HTERT RPE-1 (cell line): ENCODE data around the gene FNBP1L.

Experiments used
- in situ Hi-C: fragments of 300-500 bp; cut with MboI; formaldehyde crosslinking; loops from 4 replicates; pipeline ENCODE4 v1.14.3; 2020; ENCODE audit warnings: low sequenced_read_pairs

FNBP1L gene

GRCh38 chr1:93567255-93567918 is 119.5 kb downstream of the FNBP1L start:
- in situ Hi-C loops, result no loop called here

- in situ Hi-C loops, result no loop called here
These were observed 121.6 kb downstream of the FNBP1L start for GRCh38 chr1:93569489-93569888.

DNA sequence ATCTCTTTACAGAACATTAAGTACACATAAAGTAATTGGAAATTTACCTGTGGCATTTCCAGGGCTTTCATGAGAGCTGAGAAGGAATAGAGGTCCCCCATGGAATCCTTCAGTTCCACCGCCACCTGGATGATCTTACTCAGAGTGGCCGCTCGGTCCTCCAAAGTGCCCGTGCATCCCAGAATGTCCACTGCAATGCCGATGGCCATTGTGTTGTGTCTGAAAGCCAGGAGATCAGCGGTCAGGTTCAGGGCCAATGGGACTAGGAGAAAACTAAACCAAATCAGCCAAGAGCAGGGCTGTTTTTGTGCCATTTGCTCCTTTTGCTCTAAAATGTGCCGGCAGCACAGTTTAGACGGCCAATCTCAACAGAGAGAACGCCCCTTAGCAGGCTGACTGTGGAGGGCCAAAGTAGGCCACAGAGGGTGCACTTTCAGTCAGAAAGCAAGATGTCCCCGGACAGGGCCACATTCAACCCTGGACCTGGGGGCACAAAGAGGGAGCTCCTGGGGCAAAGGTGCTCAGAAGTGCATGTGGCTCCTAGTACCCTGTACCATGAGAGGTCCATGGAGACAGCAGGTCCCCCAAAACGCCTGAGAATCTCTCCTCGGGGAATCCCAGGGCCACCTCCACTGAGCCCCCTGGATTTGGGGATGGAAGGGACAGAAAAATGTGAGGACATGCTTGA is 123.8 kb downstream of the FNBP1L start:
- in situ Hi-C loops, result no loop called here

- in situ Hi-C loops, result no loop called here
These were observed 126.1 kb downstream of the FNBP1L start for GRCh38 chr1:93573940-93574469.

GRCh38 chr1:93574511-93574910 is 126.6 kb downstream of the FNBP1L start:
- in situ Hi-C loops, result no loop called here

- in situ Hi-C loops, result no loop called here
These were observed 127.1 kb downstream of the FNBP1L start for GRCh38 chr1:93574991-93575390.

GRCh38 chr1:93575621-93576284 is 127.8 kb downstream of the FNBP1L start:
- in situ Hi-C loops, result no loop called here

DNA sequence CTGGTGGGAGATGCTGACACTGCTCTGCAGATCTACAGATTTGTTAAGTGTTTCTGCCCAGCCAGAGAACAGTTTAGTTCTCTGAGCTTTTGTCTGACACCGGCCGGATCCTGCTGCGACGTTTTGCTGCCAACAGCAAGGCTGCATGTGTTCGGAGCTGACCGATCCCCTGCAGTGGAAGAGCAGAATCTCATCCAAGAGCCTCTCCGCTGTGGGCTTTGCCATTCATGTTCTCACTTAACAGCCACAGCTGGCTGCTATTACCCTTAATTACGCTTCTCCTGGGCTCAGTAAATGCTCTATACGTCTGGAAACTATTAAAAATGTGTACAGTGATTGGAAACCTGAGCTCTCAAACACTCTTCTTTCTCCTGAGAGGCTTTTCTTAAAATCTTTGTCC is 128.4 kb downstream of the FNBP1L start:
- in situ Hi-C loops, result no loop called here

DNA sequence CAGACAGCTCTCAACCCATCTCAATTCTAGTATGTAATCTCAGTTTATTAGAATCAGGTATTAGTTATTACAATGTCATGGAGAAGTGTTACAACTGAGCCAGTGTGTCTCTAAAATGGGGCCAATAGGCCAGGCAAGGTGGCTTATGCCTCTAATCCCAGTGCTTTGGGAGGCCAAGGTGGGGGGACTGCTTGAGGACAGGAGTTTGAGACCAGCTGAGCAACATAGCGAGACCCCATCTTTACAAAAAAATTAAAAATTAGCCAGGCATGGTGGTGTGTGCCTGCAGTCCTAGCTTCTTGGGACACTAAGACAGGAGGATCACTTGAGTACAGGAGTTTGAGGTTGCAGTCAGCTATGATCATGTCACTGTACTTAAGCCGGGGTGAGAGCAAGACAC is 128.8 kb downstream of the FNBP1L start:
- in situ Hi-C loops, result no loop called here

DNA sequence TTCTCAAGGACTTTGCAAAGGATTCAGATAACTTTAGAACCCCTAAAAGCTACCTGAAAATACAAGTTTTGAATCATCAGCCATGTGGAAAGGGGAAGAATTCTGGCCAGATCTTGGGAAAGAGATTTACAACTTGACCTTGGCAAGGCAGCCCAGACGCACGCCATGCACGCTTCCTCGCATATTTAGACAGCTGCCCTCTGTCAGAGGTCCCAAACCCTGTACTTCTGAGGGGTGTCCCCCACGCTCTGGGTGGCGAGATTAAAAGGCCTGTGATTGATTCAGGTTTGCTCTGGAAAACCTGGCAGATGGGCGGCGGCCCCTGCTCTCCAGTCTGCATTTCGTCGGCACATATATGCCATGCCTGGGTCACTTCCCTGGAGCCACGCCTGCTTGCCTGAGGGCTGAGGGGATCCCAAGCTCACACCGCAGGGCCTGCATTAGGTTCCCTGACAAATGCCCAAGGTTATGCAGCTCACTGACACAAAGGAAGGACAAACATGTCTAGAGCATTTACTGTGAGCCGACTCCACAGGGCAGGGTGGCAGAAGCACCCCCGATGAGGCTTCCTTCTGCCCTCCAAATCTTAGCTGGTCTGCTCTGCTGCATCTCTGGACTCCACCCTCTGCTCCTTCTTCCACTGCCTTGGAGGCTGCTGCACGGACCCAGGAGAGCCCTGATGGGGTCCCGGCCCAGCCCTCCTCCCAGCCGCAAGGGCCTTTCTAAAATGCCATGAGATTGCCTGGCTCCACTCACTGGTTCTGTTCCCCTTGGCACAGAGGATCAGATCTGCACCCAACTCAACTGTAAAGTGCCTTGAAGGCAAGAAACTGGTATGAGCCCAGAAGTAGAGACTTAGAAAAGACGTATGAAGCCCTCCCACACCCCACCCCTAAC is 129.9 kb downstream of the FNBP1L start:
- in situ Hi-C loops, result no loop called here

GRCh38 chr1:93578433-93578830 is 130.5 kb downstream of the FNBP1L start:
- in situ Hi-C loops, result no loop called here

DNA sequence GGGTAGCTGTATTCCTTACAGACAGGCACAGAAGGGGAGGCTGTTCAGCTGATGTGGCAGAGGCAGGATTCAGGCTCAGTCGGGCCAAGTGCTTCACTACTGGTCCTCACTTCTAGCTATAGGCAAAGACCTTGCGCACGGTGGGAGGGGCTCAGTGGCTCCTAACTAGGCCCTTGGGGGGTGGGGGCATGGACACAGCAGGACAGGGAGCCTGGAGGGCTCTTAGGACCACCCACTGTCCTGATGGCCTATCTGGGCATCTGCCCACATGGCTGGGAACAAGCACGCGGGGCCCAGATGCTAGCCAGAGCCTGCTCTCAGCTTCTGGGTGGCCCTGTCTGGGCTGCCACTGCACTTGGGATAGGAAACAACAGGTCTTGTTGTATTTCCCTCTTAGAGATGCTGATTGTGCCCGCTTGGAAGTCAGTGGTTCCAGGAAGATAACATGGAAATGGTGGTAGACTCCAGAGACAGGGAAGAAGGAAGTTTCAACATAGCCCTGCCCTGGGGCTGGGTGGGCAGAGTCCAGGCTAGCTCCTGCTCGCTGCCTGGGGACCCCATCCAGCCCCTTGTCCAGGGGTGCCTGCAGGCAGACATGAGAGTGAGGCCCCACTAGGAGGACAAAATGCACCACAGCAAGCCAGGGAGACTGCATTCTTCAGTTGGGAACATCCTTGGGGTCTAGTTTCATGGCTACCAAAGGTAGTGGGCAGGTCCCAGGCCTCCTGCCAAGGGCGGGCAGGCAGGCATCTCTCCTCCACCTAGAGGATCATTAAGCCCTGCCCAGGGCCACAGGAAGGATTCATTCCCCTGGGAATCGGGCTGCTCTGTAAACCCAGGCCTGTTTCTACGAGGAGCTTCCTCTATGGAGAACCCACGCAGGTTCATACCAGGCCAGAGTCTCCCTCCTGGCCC is 131.2 kb downstream of the FNBP1L start:
- in situ Hi-C loops, result no loop called here

GRCh38 chr1:93579891-93580290 is 132.0 kb downstream of the FNBP1L start:
- in situ Hi-C loops, result no loop called here

DNA sequence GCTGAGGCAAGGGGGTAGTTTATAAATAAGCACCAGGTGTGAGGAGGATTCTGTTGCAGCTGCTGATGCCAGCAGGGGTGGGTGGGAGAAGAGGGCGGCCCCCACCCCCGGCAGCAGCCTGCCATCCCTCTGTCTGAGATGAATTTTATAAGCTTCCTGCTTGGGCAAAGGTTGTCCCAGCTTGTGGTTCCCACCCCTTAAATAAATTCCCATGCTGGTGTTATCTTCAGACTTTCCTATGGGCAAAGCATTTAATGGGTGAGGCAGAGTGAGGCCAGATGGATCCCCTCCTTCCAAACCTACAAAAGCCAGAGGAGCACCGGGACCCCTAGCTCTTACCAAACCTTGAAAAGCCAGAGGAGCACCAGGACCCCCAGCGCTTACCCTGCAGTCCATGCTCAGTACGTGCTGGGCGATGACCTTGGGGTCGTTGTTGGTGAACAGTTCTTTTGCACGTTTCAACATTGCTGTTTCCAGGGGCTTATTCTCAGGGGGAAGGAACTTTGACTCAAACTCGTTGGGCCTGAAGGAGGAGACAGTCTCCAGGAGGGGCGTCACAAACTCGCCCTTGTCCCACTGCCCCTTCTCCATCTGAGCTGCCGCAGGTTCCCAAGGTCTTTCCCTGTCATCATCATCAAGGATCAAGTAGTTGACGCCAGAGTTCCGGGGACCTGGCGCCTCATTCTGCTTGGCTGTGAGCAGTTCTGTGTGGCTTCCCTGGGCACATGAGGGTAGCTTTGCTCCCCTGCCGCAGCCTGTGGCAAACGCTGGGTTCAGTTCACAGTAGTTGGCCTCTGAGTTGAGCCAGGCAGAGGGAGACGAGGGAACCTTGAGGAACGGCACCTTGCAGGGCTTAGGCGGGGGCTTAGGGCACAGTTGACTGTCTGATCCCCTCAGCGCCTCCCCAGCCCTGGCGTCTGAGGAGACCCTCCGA is 134.3 kb downstream of the FNBP1L start:
- in situ Hi-C loops, result no loop called here

DNA sequence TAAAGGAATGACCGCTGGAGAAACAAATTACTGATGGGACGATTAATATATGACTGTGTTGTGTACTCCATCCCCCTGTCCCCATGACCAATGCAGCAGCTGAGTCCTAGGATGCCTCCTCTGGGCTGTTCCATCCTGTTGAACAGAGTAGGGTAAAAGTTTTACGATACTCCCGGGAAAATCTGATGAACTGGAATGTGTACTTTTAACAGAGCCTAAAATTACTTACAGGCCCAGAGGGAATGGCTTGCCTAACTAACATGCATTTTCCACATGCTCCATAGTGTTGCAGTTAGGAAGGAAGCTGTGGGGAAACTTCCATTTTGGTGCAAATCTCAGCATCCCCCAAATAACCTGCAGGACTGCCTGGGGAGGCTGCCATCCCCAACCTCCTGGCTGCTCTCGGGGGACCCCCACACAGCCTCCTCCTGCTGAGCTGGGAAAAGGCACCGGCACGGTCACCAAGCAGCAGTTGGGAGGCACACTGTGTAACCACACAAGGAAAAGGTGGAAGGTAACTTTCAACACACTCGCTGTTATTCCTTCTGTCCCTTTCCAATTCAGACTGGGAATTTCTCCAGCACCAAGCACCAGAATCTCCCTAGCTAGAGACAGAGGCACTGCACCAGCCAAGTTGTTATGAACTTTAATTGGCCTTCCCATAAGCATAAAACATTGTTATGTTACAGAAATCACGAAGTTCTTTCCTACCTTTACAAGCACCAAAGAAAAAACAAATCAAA is 136.5 kb downstream of the FNBP1L start:
- in situ Hi-C loops, result no loop called here

DNA sequence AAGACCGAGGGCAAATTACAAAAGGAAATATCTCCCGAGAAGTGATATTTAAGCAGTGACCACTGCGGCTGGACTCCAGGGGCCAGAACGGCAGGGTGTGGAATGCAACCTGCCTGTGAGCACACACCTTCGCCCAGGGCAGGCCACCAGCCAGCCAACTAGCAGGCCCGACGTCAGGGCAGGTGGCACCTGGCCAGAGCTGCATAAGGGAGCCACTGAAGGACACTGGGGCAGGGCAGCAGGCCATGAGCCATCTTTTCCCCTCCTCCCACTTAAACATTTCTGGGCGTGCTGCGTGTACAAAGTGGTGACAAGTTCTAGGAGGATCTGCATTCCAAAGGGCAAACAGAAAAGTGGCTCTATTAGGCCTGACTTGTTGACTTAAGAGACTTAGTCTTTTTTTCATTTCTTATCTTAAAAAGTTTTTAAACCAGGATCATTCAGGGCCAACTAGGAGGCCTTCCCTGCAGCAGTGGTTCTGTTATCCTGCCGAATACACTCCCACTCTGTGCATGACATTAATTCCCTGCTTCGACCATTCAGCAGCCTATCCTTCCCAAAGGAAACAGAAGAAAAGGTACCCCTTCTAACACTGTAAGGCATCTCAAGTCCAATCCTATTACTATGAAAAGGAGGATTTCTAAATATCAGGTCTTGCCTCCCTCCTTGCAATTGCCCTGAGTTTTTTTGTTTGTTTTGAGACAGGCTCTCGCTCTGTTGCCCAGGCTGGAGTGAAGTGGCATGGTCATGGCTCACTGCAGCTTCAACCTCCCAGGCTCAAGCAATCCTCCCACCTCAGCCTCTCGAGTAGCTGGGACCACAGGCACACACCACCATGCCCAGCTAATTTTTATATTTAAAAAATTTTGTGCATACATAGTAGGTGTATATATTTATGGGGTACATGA is 137.4 kb downstream of the FNBP1L start:
- in situ Hi-C loops, result no loop called here

- in situ Hi-C loops, result no loop called here
These were observed 139.4 kb downstream of the FNBP1L start for GRCh38 chr1:93587354-93587753.
